GM18499 (cell line): ENCODE results near the gene ABCA8.
"Not testable (repeated sequence)": the region's sequence is repeated elsewhere in the genome, so short reads cannot be mapped to it uniquely, and the experiment has no call there.

Experiments
- ATAC-seq: cut with Tn5 transposase; IDR thresholded peaks from one replicate; pipeline ENCODE4 v1.9.1; 2021; ENCODE audit warnings: moderate number of reproducible peaks; ENCODE audit not compliant: insufficient read depth, unreplicated experiment

The ABCA8 gene

DNA sequence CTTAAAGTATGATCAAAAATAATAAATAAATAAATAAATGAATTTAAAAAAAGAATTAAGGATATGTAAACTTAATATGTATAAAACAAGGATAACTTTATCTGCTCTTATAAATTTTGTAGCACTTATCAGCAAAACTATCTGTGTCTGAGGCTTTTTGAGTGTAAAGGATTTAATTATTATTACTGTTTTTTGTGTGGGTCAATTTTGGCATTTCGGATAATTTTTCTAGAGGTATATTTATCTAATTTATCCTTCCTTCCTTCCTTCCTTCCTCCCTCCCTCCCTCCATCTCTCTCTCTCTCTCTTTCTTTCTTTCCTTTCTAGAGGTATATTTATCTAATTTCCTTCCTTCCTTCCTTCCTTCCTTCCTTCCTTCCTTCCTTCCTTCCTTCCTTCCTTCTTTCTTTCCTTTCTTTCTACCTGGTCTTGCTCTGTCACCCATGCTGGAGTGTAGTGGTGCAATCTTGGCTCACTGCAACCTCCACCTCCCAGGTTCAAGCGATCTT lies 120.8 kb downstream of the ABCA8 start:
- ATAC-seq: no peak

- no peak for ATAC-seq
These were observed 122.9 kb downstream of the ABCA8 start for GRCh38 chr17:68832109-68832802.

DNA sequence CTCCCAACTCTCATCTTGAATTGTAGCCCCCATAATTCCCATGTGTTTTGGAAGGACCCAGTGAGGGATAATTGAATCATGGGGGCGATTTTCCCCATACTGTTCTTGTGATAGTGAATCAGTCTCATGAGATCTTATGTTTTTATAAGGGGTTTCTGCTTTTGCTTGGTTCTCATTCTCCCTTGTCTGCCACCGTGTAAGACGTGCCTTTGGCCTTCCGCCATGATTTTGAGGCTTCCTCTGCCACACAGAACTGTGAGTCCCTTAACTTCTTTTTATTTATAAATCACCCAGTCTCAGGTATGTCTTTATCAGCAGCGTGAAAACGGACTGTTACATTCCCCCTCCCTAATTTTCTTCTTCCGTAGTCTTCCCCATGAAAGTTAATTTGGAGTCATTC lies 124.0 kb downstream of the ABCA8 start:
- ATAC-seq: no peak

DNA sequence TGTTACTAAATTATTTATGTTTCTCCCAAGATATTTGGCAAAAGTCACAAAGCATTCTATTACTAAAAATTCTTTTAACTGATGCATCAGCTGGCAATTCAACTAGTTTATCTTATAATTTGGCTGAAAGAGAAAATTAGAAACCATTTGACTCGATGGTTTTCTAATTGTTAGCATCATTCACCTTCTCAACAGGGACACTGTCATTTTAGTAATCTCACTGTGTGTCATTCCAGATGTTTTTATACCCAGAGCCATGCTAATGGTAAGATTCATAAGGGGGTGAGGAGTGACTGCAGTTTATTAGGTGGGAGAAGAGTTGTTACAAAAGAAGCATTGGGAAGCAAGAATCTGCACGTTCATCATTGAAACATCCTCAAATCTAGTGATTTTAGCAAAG lies 124.9 kb downstream of the ABCA8 start:
- ATAC-seq: no peak

GRCh38 chr17:68829211-68829610 lies 126.0 kb downstream of the ABCA8 start:
- ATAC-seq: no peak

DNA sequence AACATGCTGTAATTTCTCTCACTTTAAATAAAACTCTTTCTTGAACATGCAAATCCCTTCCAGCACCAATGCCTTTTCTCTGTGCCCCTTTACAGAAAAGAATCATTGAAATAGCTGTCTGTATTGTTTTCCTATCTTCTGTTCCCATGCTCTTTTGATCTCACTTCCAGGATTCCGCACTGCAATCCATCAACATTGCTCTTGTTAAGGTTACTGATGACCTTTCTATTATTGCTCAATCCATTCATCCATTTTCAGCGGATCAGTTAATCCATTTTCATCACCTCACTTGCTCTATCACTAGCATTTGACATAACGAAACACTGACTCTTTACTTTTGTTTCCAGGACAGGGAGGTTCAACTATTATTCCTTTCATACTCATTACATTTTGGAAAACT lies 130.5 kb downstream of the ABCA8 start:
- no peak for ATAC-seq

DNA sequence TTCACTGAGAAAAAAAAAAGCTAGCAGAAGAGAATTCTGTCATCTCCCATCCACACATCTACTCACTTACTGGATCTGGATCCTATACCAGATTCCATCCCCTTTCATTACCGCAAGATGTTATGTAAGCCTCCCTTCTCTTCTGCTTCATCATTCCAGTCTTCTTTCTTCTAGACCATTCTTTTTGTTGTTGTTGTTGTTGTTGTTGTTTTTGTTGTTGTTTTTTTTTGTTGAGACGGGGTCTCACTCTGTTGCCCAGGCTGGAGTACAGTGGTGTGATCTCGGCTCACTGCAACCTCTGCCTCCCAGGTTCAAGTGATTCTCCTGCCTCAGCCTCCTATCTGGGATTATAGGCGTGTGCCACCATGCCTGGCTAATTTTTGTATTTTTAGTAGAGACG lies 131.0 kb downstream of the ABCA8 start:
- not testable (repeated sequence) for ATAC-seq

GRCh38 chr17:68822719-68823289 lies 132.4 kb downstream of the ABCA8 start:
- no peak for ATAC-seq

DNA sequence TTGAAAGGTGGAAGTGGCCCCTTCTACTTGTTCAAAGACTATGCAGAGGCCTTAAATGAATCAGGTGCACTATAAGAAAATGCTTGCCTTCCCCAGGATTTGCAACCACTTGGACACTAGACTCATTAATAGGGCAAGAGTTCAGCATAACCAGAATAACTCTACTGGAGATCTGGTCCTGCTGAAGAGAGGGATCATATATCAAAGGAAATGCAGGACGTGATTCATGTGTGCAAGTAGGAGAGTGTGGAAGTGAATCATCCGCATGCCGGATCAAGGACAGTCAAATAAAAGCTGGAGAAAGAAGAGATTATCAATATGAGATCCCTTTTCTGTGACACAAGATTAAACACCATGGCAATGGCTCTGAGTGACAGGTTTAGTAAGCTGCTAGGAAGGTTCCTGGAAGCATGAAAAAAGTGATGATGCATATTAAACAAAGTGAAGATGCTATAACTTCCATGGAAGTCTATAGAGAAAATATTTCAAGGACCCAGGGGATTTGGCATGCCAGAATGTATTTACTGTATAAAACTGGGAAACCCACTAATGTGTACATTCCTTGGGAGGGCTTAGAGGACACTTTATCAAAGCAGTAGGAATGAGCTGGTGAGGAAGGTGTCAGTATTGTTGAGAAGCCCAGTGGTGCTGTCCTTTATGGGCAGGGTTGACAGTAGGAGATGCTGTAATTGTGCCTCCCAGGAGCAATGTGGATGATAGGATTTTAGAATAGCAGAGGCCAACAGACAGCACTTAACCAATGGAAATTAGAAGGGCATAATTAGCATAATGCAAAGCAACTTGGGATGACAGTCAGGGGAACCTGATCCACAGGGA lies 133.1 kb downstream of the ABCA8 start:
- ATAC-seq: no peak

DNA sequence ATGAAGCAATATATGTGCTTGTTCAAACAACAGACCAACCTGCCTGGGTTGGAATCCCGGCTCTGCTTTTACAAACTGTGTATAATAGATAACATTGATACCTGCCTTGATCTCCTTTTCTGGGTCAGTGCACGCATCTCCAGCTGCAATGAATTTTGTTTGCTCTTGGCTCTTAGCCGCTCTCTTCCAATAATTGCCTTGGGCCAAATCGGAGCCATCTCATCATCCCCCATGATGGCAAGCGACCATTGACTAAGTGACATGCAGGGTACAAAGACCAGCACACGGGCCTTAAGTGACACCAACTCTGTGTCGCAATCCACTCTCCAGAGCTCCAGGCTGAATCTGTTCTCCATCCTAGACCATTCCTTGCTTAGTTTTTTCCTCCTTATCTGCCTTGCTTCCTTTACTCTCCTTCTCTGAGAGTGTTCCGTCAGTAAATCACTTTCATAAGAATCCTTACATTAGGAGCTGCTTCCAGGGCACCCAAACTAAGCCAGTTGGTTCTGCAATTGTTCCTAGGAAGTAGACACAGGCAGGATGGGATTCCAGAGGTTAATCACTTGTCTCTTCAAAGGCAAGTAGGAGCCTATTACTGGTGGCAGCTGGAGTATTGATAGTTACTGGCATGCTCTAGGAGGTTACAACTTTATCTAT lies 134.2 kb downstream of the ABCA8 start:
- no peak for ATAC-seq

DNA sequence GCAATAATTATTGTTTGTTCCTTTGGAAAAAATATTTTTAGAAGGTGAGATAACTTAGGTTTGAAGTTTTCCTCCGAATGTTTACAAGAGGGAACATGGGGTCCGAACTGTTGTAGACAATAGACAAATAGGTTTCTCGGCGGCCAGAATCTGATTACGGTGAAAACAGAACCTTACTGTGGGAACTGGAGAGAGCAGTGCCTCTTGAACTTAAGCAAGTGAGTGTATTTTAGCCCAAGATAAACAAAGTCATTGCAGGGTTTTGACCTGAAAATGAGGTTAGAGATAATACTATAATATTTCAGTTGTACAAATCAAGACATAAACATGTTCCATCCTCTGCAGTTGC lies 134.7 kb downstream of the ABCA8 start:
- ATAC-seq: no peak

DNA sequence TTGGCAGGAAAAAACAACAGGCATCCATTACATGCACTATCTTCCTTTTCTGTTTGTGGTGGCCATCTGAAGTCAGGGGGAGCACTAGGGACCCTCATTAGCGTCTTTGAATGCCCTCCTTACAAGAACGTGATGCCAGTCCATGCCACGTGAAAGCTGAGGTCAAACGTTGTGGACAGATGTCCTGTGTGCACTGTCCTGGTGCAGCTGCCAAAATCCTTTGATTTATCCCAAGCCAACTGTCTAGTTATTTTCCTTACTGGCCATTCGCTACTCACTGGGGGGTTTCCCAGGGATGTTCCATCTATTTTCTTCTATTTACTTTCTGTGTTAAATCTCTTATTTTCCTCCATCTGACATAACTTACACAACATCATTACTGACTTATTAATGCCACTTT lies 135.7 kb downstream of the ABCA8 start:
- ATAC-seq: no peak
